GM19463 (cell line): ENCODE data around the gene CYTH1.

Experiments used
- ATAC-seq: cut with Tn5 transposase; IDR thresholded peaks from one replicate; pipeline ENCODE4 v1.9.1; 2021; ENCODE audit warnings: mild to moderate bottlenecking, moderate library complexity; ENCODE audit not compliant: unreplicated experiment

The CYTH1 gene

GRCh38 chr17:78738698-78739097, 43.4 kb downstream of the CYTH1 start:
- no peak for ATAC-seq

- no peak for ATAC-seq
Observed at GRCh38 chr17:78738278-78738677, 43.8 kb downstream of the CYTH1 start.

GRCh38 chr17:78737332-78737731, 44.7 kb downstream of the CYTH1 start:
- no peak for ATAC-seq

- ATAC-seq, result no peak
Observed at GRCh38 chr17:78736526-78737079, 45.5 kb downstream of the CYTH1 start.

- ATAC-seq, result no peak
Observed at GRCh38 chr17:78735832-78736525, 46.1 kb downstream of the CYTH1 start.

GRCh38 chr17:78734793-78735641, 47.1 kb downstream of the CYTH1 start:
- ATAC-seq, result no peak

- no peak for ATAC-seq
Observed at GRCh38 chr17:78732354-78732753, 49.7 kb downstream of the CYTH1 start.

- no peak for ATAC-seq
Observed at GRCh38 chr17:78731904-78732303, 50.2 kb downstream of the CYTH1 start.

- no peak for ATAC-seq
Observed at GRCh38 chr17:78729641-78730040, 52.4 kb downstream of the CYTH1 start.

GRCh38 chr17:78728495-78728894, 53.6 kb downstream of the CYTH1 start:
- no peak for ATAC-seq

- no peak for ATAC-seq
Observed at GRCh38 chr17:78727476-78728229, 54.4 kb downstream of the CYTH1 start.

- ATAC-seq, result no peak
Observed at GRCh38 chr17:78727057-78727456, 55.0 kb downstream of the CYTH1 start.

GRCh38 chr17:78726513-78726912, 55.6 kb downstream of the CYTH1 start:
- no peak for ATAC-seq

- no peak for ATAC-seq
Observed at GRCh38 chr17:78725448-78726021, 56.5 kb downstream of the CYTH1 start.

GRCh38 chr17:78724999-78725398, 57.1 kb downstream of the CYTH1 start:
- no peak for ATAC-seq

GRCh38 chr17:78724544-78724943, 57.5 kb downstream of the CYTH1 start:
- no peak for ATAC-seq

GRCh38 chr17:78723957-78724356, 58.1 kb downstream of the CYTH1 start:
- no peak for ATAC-seq

GRCh38 chr17:78723001-78723796, 58.9 kb downstream of the CYTH1 start:
- ATAC-seq, result no peak

GRCh38 chr17:78722246-78722761, 59.8 kb downstream of the CYTH1 start:
- no peak for ATAC-seq
